ENCODE measurements around the gene MED16.

The MED16 gene

GRCh38 chr19:872266-872951 is 20.6 kb downstream of the MED16 start:
- DNase-seq (ENCODE audit: low read depth in 2 of 2): peak in 1 of 2 donors; percentile 63

GRCh38 chr19:871446-872265 is 21.3 kb downstream of the MED16 start:
- DNase-seq (ENCODE audit: low read depth in 2 of 2): no peak

GRCh38 chr19:870963-871401 is 22.0 kb downstream of the MED16 start:
- no peak for DNase-seq (ENCODE audit: low read depth in 2 of 2)

- DNase-seq (ENCODE audit: low read depth in 2 of 2): no peak
These were observed 22.7 kb downstream of the MED16 start for GRCh38 chr19:870314-870713.

- no peak for DNase-seq (ENCODE audit: low read depth in 2 of 2)
These were observed 23.5 kb downstream of the MED16 start for GRCh38 chr19:869245-870177.

GRCh38 chr19:868458-869244 is 24.3 kb downstream of the MED16 start:
- DNase-seq (ENCODE audit: low read depth in 2 of 2): no peak

GRCh38 chr19:867855-868457 is 25.0 kb downstream of the MED16 start:
- DNase-seq (ENCODE audit: low read depth in 2 of 2): no peak

- no peak for DNase-seq (ENCODE audit: low read depth in 2 of 2)
These were observed 25.6 kb downstream of the MED16 start for GRCh38 chr19:867301-867793.

- DNase-seq (ENCODE audit: low read depth in 2 of 2): no peak
These were observed 26.2 kb downstream of the MED16 start for GRCh38 chr19:866769-867300.

GRCh38 chr19:863315-863620 is 29.7 kb downstream of the MED16 start:
- no peak for DNase-seq (ENCODE audit: low read depth in 2 of 2)

GRCh38 chr19:862581-863314 is 30.2 kb downstream of the MED16 start:
- DNase-seq (ENCODE audit: low read depth in 2 of 2): peak; percentile 37 to 64

GRCh38 chr19:861756-862580 is 31.0 kb downstream of the MED16 start:
- peak in 1 of 2 donors; percentile 37 for DNase-seq (ENCODE audit: low read depth in 2 of 2)

GRCh38 chr19:861141-861755 is 31.7 kb downstream of the MED16 start:
- DNase-seq (ENCODE audit: low read depth in 2 of 2): no peak

- DNase-seq (ENCODE audit: low read depth in 2 of 2): no peak
These were observed 33.8 kb downstream of the MED16 start, which contains the start of gene CFD for GRCh38 chr19:858868-859843. TSS of gene CFD (plus strand) at chr19:859664. CDS start at chr19:859690, 26 bp downstream.

- DNase-seq (ENCODE audit: low read depth in 2 of 2): no peak
These were observed 34.7 kb downstream of the MED16 start for GRCh38 chr19:858284-858683.

- DNase-seq (ENCODE audit: low read depth in 2 of 2): no peak
These were observed 37.3 kb downstream of the MED16 start for GRCh38 chr19:855566-856120.

GRCh38 chr19:855142-855541 is 37.8 kb downstream of the MED16 start:
- DNase-seq (ENCODE audit: low read depth in 2 of 2): no peak
